NCI-H226 (cell line): Measurements from ENCODE around the gene IFNAR1.
"Not testable (repeated sequence)": the region's sequence is repeated elsewhere in the genome, so short reads cannot be mapped to it uniquely, and the experiment has no call there.

Source experiments
- DNase-seq: peaks from one replicate; pipeline ENCODE4 v3.0.0-alpha.2; 2015

Gene IFNAR1

GRCh38 chr21:33379934-33380333 is 55.2 kb downstream of the IFNAR1 start:
- peak; percentile 84 for DNase-seq

- DNase-seq, result peak; percentile 99
Observed at GRCh38 chr21:33380483-33380998, 55.8 kb downstream of the IFNAR1 start.

- not testable (repeated sequence) for DNase-seq
Observed at GRCh38 chr21:33381381-33381780, 56.6 kb downstream of the IFNAR1 start.

GRCh38 chr21:33383056-33383888 is 58.5 kb downstream of the IFNAR1 start:
- DNase-seq, result peak; percentile 73

- no peak for DNase-seq
Observed at GRCh38 chr21:33384841-33385331, 60.1 kb downstream of the IFNAR1 start.

GRCh38 chr21:33386222-33386784 is 61.5 kb downstream of the IFNAR1 start:
- DNase-seq, result no peak

- no peak for DNase-seq
Observed at GRCh38 chr21:33387294-33387693, 62.5 kb downstream of the IFNAR1 start.

- DNase-seq, result no peak
Observed at GRCh38 chr21:33388188-33388587, 63.4 kb downstream of the IFNAR1 start.

- no peak for DNase-seq
Observed at GRCh38 chr21:33390479-33390878, 65.7 kb downstream of the IFNAR1 start.

GRCh38 chr21:33391656-33392055 is 66.9 kb downstream of the IFNAR1 start:
- DNase-seq, result no peak

GRCh38 chr21:33392284-33392985 is 67.7 kb downstream of the IFNAR1 start:
- DNase-seq, result no peak

- no peak for DNase-seq
Observed at GRCh38 chr21:33393348-33393747, 68.6 kb downstream of the IFNAR1 start.

- no peak for DNase-seq
Observed at GRCh38 chr21:33394260-33394659, 69.5 kb downstream of the IFNAR1 start.

- DNase-seq, result peak; percentile 92
Observed at GRCh38 chr21:33395891-33396331, 71.1 kb downstream of the IFNAR1 start.

GRCh38 chr21:33396436-33396835 is 71.7 kb downstream of the IFNAR1 start:
- no peak for DNase-seq

GRCh38 chr21:33396951-33397350 is 72.2 kb downstream of the IFNAR1 start:
- peak; percentile 93 for DNase-seq

- DNase-seq, result no peak
Observed at GRCh38 chr21:33397717-33398116, 72.9 kb downstream of the IFNAR1 start.

- DNase-seq, result no peak
Observed at GRCh38 chr21:33398361-33398760, 73.6 kb downstream of the IFNAR1 start.

GRCh38 chr21:33401630-33401992 is 76.8 kb downstream of the IFNAR1 start:
- DNase-seq, result no peak

- DNase-seq, result peak; percentile 64
Observed at GRCh38 chr21:33402001-33402979, 77.5 kb downstream of the IFNAR1 start.

GRCh38 chr21:33403128-33403785 is 78.5 kb downstream of the IFNAR1 start, which contains the start of gene IFNGR2:
Gene IFNGR2 (plus strand): TSS chr21:33403413. CDS start chr21:33403544, 131 bp downstream.
- DNase-seq, result peak; percentile 25
